Measurements from ENCODE around the gene ZBTB3.

DNA sequence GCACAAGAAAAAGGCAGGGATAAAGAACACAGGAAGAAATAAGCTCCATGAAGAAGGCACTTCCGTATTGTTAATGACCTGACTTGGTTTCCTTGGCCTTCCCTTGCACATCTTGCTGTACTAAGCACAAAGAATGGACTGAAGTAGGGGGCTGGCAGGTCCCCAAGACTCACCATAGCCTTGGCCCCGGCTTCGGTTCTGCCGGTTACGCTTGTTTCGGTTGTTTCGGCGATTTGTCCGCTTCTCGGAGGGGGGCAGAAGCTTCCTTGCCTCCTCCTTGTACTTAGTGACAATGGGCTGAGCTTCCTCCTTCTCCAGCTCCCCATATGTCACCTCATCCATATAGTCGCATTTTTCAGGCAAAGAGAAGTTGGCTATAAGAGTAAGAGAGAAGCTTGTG, 37.1 kb downstream of the ZBTB3 start:
- no peak for TF ChIP-seq CTCF (IDR thresholded peaks at IDR 0.05)
- TF ChIP-seq CREB1 (CRISPR knock-in tag; IDR thresholded peaks at IDR 0.05), result no peak

All from WTC11 (cell line).